ENCODE data around the gene RNPEPL1.

Gene RNPEPL1

GRCh38 chr2:240593026-240593702 lies 24.9 kb downstream of the RNPEPL1 start:
- DNase-seq, result no peak

GRCh38 chr2:240593703-240594451 lies 25.6 kb downstream of the RNPEPL1 start:
- no peak for DNase-seq

- no peak for DNase-seq
Observed at GRCh38 chr2:240594511-240595380, 26.5 kb downstream of the RNPEPL1 start.

GRCh38 chr2:240595381-240596079 lies 27.2 kb downstream of the RNPEPL1 start:
- DNase-seq, result peak in 1 of 5 experiments; percentile 65

GRCh38 chr2:240596080-240596460 lies 27.8 kb downstream of the RNPEPL1 start:
- DNase-seq, result no peak

GRCh38 chr2:240596491-240596931 lies 28.2 kb downstream of the RNPEPL1 start:
- no peak for DNase-seq

GRCh38 chr2:240597054-240597418 lies 28.8 kb downstream of the RNPEPL1 start:
- no peak for DNase-seq

- no peak for DNase-seq
Observed at GRCh38 chr2:240597419-240598181, 29.3 kb downstream of the RNPEPL1 start.

GRCh38 chr2:240598311-240598911 lies 30.1 kb downstream of the RNPEPL1 start:
- DNase-seq, result no peak

- DNase-seq, result no peak
Observed at GRCh38 chr2:240599141-240599583, 30.9 kb downstream of the RNPEPL1 start.

GRCh38 chr2:240600451-240600961 lies 32.2 kb downstream of the RNPEPL1 start:
- no peak for DNase-seq

- DNase-seq, result no peak
Observed at GRCh38 chr2:240601061-240601830, 33.0 kb downstream of the RNPEPL1 start.

GRCh38 chr2:240601831-240602160 lies 33.5 kb downstream of the RNPEPL1 start:
- no peak for DNase-seq

GRCh38 chr2:240602266-240603050 lies 34.2 kb downstream of the RNPEPL1 start:
- DNase-seq, result no peak

- no peak for DNase-seq
Observed at GRCh38 chr2:240603081-240603835, 35.0 kb downstream of the RNPEPL1 start.

GRCh38 chr2:240603846-240604245 lies 35.6 kb downstream of the RNPEPL1 start:
- no peak for DNase-seq

- no peak for DNase-seq
Observed at GRCh38 chr2:240604291-240604938, 36.1 kb downstream of the RNPEPL1 start.

All from T-helper 2 cell (primary cell).